Measurements from ENCODE around the gene FCRLB.
"Not testable (repeated sequence)": the region's sequence is repeated elsewhere in the genome, so short reads cannot be mapped to it uniquely, and the experiment has no call there.

Gene FCRLB

GRCh38 chr1:161720422-161720821 lies 922 bp upstream of the FCRLB start:
- DNase-seq (ENCODE audit: low spot score), result no peak

DNA sequence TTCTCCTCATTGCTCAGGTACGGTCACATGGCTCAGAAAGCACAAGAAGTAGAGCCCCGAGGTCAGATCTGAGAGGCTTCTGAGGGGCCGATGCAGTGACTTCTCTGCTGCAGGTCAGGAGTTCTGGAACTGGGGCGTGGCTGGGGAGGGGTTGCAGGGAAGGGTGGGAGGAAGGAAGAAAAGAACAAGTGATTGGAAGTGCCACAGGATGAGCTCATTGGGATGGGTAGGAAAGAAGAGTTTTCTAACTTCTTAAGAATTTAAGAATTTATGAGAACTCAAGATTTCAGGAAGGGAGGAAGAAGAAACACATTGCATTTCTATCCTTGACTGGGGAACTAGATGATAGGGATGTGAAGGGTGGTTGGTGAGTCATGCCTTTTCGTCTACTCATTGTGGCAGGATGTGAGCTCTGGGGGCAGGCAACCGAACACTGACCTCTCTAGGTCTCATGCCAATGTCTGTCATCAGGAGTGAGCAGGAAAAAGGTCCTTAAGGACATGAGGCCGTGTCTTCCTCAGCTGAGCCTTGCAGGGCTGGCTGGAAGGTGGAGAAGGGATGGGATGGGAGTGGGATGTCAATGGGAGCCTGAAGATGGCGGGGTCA lies 497 bp downstream of the FCRLB start:
- DNase-seq (ENCODE audit: low spot score), result peak; percentile 68

- DNase-seq (ENCODE audit: low spot score), result no peak
Measured at GRCh38 chr1:161722406-161722805, 1.1 kb downstream of the FCRLB start.

- no peak for DNase-seq (ENCODE audit: low spot score)
Measured at GRCh38 chr1:161723459-161724141, 2.3 kb downstream of the FCRLB start.

- DNase-seq (ENCODE audit: low spot score), result not testable (repeated sequence)
Measured at GRCh38 chr1:161725258-161725907, 4.0 kb downstream of the FCRLB start.

DNA sequence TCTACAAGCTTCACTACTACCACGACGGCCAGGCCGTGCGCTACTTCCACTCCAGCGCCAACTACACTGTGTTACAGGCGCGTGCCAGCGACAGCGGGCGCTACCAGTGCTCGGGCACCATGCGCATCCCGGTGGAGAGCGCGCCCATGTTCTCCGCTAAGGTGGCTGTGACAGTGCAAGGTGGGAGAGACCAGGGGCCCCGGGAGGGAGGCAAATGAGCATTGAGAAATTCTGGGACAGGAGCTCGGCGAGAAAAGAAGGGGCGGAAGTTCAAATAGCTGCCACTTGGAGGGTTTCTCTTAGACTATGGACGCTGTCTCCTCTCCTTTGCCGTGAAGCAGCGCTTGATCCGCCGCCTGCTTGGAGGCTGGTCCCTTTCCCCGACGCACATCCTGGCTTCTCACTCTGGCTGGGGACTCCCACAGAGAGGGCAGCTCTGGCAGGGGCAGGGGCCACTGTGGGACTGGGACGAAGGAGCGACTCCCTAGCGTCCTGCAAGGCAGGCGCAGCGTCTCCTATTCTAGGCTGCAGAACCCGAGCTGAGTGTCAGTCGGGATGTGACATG lies 4.6 kb downstream of the FCRLB start:
- peak; percentile 68 for DNase-seq (ENCODE audit: low spot score)

- DNase-seq (ENCODE audit: low spot score), result peak; percentile 70
Measured at GRCh38 chr1:161726473-161727255, 5.3 kb downstream of the FCRLB start.

DNA sequence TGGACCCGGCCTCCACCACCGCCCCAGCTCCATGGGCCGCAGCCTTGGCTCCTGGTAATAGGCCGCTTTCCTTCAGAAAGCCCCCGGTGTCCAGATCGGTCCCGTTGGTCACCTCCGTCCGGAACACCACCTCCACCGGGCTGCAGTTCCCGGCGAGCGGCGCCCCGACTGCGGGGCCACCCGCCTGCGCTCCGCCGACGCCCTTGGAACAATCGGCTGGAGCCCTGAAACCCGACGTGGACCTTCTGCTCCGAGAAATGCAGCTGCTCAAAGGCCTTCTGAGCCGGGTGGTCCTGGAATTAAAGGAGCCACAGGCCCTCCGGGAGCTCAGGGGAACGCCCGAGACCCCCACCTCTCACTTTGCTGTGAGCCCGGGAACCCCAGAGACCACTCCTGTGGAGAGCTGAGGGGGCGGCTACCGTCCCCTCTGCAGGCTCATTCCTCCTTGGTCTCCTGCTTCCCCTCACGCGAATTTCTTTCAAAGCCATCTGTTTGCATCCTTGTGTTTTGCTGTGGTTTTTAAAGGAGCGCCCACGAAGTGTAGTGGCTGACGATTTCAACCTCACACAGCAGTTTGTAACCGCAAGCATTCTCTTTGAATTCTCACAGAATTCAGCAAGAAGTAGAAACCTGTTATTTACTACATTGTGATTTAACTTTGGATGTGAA lies 6.0 kb downstream of the FCRLB start:
- no peak for DNase-seq (ENCODE audit: low spot score)

- no peak for DNase-seq (ENCODE audit: low spot score)
Measured at GRCh38 chr1:161728376-161729226, 7.3 kb downstream of the FCRLB start.

GRCh38 chr1:161730050-161730564 lies 8.8 kb downstream of the FCRLB start:
- DNase-seq (ENCODE audit: low spot score), result peak; percentile 84

DNA sequence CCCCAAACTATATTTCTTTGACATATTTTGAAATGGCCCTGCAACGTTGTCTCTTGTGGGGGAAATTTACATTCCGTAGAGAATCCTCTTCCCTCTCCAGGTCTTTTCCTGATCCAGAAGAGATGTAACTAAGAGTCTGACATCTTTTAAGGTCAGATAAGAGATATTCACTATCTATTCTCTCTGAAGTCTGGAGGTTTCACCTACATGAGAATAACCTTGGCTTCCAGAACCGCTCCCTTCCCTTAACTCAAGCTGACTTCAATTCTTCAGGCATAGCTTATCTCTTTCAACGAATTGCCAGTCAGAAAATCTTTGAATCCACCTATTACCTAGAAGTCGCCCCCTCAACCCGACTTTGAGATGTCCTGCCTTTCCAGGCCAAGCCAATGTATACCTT lies 9.9 kb downstream of the FCRLB start:
- no peak for DNase-seq (ENCODE audit: low spot score)

GRCh38 chr1:161731981-161732718 lies 10.8 kb downstream of the FCRLB start:
- DNase-seq (ENCODE audit: low spot score), result no peak

- DNase-seq (ENCODE audit: low spot score), result peak; percentile 94
Measured at GRCh38 chr1:161733526-161733925, 12.2 kb downstream of the FCRLB start.

DNA sequence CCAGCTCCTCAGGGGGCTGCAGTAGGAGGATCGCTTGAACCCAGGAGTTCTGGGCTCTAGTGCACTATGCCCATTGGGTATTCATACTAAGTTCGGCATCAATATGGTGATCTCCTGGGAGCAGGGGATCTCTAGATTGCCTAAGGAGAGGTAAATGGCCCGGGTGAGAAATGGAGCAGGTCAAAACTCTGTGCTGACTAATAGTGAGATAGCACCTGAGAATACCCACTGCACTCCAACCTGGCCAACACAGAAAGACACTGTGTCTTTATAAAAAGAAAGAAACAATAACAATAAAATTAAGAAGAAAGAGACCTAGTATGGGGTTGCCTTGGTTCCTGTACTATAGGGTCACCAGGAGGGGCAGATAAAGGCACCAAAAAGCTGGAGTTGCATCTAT lies 14.5 kb downstream of the FCRLB start:
- no peak for DNase-seq (ENCODE audit: low spot score)

DNA sequence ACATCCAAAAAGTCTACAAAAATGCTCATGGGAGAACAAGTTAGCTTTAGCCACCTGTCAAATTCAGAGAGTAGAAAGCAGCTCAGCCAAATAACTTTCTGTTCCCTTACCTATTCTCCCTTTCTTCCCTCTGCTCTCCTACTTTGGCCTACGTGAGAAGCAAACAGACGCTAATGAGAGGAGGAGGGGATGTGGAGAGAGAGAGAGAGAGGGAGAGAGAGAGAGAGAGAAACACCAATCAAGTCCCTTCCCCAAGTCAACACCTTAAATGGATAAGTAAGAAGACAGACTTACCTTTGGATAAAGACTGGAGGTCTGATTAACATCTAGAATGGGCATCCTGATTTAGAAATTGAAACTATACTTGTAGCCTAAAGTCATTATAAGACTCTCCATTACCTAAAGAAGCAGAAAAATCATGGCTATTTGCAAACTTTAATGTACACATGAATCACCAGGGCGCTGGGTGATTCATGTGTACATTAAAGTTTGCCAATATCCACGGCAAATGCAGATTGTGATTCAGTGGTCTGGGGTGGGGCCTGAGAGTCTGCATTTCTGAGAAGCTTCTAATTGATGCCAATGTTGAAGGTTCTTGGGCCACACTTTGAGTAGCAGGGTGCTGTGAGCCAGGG lies 15.1 kb downstream of the FCRLB start:
- DNase-seq (ENCODE audit: low spot score), result no peak

- DNase-seq (ENCODE audit: low spot score), result no peak
Measured at GRCh38 chr1:161737625-161738024, 16.3 kb downstream of the FCRLB start.

DNA sequence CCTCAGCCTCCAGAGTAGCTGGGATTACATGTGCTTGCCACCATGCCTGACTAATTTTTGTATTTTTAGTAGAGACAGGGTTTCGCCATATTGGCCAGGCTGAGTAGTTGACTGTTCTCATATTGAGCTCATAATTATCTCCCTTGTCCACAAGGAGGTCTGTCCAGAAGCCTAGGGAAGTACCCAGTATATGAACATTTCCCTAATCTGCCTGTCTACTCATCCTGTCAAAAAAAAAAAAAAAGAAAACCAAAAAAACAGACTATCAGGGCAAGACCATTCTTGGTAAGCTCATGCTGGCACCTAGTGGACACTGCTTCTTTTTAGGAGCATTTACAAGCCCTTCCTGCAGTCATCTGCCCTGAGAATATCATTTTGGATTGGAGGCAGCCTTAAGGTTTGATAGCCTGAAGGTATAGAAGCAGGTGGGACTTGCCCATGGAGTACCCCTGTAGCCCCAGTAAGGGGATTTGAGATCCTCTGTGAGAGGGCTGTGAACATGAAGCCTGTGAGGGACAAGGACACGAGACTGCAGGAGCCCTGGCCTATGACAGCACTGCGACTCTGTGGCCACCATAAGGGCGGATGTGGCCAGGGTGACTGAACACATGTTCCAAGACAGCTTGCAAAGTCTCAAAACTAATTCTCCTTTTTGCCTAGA lies 17.4 kb downstream of the FCRLB start:
- DNase-seq (ENCODE audit: low spot score), result peak; percentile 64

DNA sequence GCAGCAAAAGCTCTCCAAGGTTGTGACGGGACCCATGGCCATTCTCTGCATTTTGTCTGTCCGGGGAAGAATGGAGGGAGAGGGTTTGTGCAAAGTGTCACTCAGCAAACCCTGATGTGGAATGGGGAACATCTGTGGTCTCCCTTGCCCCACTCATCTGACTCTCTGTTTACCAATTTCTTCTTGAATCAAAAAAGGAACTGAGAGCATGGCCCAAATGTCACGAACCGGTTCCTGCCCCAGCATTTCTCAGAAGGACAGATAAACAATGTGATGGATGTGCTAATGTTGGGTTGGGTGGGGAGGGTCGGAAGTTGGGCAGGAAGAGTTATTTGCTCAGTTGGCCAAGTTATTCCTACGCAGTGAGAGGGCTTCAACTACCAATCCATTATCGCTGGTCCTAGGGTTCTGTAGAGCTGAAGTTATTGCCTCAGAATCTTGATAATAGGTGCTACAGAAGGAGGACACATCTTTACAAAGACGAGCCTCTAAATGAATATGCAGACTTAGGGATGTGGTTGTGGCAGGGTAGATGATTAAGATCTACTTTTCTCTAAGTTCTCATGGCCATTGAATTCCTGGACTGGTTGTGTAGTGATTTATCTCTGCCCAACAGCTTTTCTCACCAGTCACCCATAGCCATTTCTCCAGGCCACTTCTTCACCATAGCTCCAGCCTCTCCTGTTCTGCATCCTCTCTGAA lies 18.7 kb downstream of the FCRLB start:
- no peak for DNase-seq (ENCODE audit: low spot score)
